ENCODE results near the gene ZMYND8.
"Not testable (repeated sequence)": the region's sequence is repeated elsewhere in the genome, so short reads cannot be mapped to it uniquely, and the experiment has no call there.

Gene ZMYND8

DNA sequence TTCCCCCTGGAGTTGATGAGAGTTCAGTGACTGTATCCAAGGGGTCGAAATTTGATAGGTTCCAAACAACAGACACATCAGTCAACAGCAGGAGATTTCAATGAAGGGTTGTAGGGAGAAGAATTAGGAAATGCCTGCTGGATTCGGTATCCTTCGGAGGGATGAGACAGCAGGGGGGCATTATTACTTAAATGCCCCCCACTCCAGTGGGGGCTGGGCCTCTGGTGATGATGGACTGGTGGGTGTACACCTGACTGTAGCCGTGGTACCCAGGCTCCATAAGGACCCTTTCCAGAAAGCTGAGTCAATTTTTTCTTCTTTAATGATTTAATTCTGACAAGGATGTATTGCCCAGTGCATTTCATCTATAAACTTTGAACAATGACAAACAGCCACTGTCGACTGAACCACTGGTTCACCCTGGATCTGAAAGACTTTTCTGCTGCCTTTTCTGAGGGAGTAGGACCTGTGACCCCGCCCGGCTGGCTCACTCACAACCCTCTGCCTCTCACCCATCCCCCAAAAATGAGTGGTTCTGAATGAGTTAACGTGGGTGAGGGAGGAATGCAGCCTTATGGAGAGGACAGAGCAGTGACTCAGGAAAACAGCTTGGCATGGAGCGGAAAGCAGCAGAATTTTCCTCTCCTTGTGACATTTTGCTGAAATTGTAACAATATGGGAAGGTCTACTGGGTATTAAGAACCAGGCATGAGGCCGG, 41.0 kb downstream of the ZMYND8 start:
- peak overlapping the region; percentile 55 to 98 for H3K9ac ChIP-seq (ENCODE audit: low read length in 2 of 2)
- no peaks in the 10 kb centered on the region for H3K27me3 ChIP-seq (ENCODE audit: control insufficient read depth in 1 of 2, insufficient read depth in 2 of 2, low read length in 2 of 2)
- no peaks in the 10 kb centered on the region for H3K36me3 ChIP-seq (ENCODE audit: control insufficient read depth in 2 of 2, insufficient read depth in 2 of 2, low read length in 2 of 2)
- H3K9me3 ChIP-seq (ENCODE audit: control insufficient read depth in 2 of 2, low read length in 2 of 2): no peaks in the 10 kb centered on the region
- no peak overlapping the region for H3K4me3 ChIP-seq (ENCODE audit: low read length in 2 of 2)
- peaks cover 62% of the 10 kb centered on the region for H3K4me1 ChIP-seq (ENCODE audit: control insufficient read depth, insufficient read depth, low read length)
- peak overlapping the region; percentile 100 for H3K27ac ChIP-seq (ENCODE audit: low read length)

DNA sequence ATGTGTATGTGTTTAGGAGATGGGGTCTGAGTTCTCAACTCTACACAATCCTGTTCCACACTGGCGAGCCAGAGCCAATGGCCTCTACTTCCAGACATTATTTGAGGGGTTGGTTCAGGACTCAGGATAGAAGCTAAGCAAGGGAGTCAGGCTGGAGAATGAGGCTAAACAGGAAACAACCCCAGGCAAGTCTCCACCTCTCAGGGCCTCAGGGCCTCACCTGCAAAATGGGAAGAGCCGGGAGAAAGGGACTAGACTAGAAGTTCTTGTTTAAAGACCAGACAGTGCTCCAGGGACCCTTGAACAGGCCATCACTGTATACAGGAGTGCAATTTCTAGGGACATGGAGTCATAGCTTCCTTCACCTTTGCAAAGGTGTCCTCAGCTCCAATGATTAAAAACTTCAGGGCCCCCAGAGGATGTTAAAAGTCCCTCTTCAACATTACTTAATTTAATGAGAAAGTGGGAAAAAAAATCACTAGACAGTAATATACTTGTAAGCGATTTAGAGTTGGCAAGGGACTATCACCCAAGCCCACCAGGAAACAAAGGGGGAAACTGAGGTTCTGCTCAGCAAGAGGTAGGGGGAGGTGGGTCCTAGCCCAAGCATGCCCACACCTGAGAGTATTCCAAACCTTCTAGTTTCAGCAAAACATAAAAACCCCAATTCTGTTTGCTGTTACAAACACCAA, 41.7 kb downstream of the ZMYND8 start:
- Histone ChIP-seq H3K27me3 (ENCODE audit: control insufficient read depth in 1 of 2, insufficient read depth in 2 of 2, low read length in 2 of 2) (no peaks in the 10 kb centered on the region), H3K9ac (ENCODE audit: low read length in 2 of 2) (peak overlapping the region; percentile 36 to 98), H3K27ac (ENCODE audit: low read length) (peak overlapping the region; percentile 100), H3K4me1 (ENCODE audit: control insufficient read depth, insufficient read depth, low read length) (peaks cover 58% of the 10 kb centered on the region), H3K4me3 (ENCODE audit: low read length in 2 of 2) (no peak overlapping the region), H3K9me3 (ENCODE audit: control insufficient read depth in 2 of 2, low read length in 2 of 2) (no peaks in the 10 kb centered on the region), H3K36me3 (ENCODE audit: control insufficient read depth in 2 of 2, insufficient read depth in 2 of 2, low read length in 2 of 2) (no peaks in the 10 kb centered on the region)

DNA sequence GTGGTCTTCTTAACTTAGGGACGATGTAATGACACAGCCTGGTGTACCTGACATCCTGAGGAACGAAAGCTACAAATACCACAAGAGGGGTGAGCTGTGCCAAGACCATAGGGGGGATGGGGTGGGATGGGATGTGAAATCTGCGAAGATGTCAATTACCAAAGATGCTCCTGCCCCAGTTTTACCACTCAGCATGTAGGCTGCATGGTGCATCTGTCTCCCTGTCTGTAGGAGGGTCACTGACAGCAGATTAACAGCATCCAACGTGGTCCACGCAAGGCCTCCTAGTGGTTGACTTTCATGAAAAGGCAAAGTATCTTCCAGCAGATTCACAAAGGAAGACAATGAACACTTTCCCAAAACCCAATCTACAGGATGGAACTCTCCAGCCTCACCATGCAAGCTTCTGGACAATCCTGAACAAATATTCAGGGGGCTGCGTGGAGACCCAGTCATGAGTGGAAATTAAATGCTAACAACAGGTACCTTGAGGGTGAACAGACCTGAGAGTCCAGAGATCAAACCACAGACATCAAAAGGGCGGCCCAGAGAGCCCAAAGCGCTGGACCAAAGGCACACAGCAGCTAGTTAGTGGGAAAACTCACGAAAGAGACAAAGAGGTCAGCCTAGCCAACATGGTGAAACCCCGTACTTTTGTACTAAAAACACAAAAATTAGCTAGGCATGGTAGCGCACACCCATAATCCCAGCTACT, 44.4 kb downstream of the ZMYND8 start:
- peak overlapping the region; percentile 58 for H3K27ac ChIP-seq (ENCODE audit: low read length)
- no peaks in the 10 kb centered on the region for H3K9me3 ChIP-seq (ENCODE audit: control insufficient read depth in 2 of 2, low read length in 2 of 2)
- no peaks in the 10 kb centered on the region for H3K36me3 ChIP-seq (ENCODE audit: control insufficient read depth in 2 of 2, insufficient read depth in 2 of 2, low read length in 2 of 2)
- peaks cover 41% of the 10 kb centered on the region for H3K4me1 ChIP-seq (ENCODE audit: control insufficient read depth, insufficient read depth, low read length)
- no peak overlapping the region for H3K9ac ChIP-seq (ENCODE audit: low read length in 2 of 2)
- no peaks in the 10 kb centered on the region for H3K27me3 ChIP-seq (ENCODE audit: control insufficient read depth in 1 of 2, insufficient read depth in 2 of 2, low read length in 2 of 2)
- H3K4me3 ChIP-seq (ENCODE audit: low read length in 2 of 2): no peak overlapping the region

DNA sequence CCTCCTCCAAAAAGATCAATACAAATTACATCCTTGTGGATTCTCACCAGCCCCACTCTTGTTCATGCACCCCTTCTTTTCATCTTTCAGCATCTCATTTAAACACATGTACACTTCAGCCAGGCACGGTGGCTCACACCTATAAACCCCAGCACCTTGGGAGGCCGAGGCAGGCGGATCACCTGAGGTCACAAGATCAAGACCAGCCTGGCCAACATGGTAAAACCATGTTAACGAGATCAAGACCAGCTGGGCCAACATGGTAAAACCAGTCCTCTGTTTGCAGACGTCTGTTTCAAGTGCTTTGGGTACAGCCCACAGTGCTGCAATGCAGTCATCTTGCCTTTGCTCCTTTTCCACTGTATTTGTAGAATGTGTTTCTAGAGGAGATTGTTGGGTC, 45.3 kb downstream of the ZMYND8 start:
- Histone ChIP-seq H3K9ac (ENCODE audit: low read length in 2 of 2) (no peak overlapping the region), H3K9me3 (ENCODE audit: control insufficient read depth in 2 of 2, low read length in 2 of 2) (no peaks in the 10 kb centered on the region), H3K27ac (ENCODE audit: low read length) (peak overlapping the region; percentile 37), H3K4me3 (ENCODE audit: low read length in 2 of 2) (no peak overlapping the region), H3K36me3 (ENCODE audit: control insufficient read depth in 2 of 2, insufficient read depth in 2 of 2, low read length in 2 of 2) (peaks cover 0 to 2% of the 10 kb centered on the region in 2 donors), H3K4me1 (ENCODE audit: control insufficient read depth, insufficient read depth, low read length) (peaks cover 36% of the 10 kb centered on the region), H3K27me3 (ENCODE audit: control insufficient read depth in 1 of 2, insufficient read depth in 2 of 2, low read length in 2 of 2) (no peaks in the 10 kb centered on the region)

- Histone ChIP-seq H3K36me3 (ENCODE audit: control insufficient read depth in 2 of 2, insufficient read depth in 2 of 2, low read length in 2 of 2) (peaks cover 2 to 4% of the 10 kb centered on the region in 2 donors), H3K4me1 (ENCODE audit: control insufficient read depth, insufficient read depth, low read length) (peaks cover 34% of the 10 kb centered on the region), H3K9ac (ENCODE audit: low read length in 2 of 2) (no peak overlapping the region)
Measured at GRCh38 chr20:47310729-47311128, 45.8 kb downstream of the ZMYND8 start.

GRCh38 chr20:47309806-47310426, 46.6 kb downstream of the ZMYND8 start:
- no peak overlapping the region for H3K4me3 ChIP-seq (ENCODE audit: low read length in 2 of 2)
- peak overlapping the region in 1 of 2 donors; percentile 44 for H3K9ac ChIP-seq (ENCODE audit: low read length in 2 of 2)
- no peaks in the 10 kb centered on the region for H3K9me3 ChIP-seq (ENCODE audit: control insufficient read depth in 2 of 2, low read length in 2 of 2)
- peaks cover 29% of the 10 kb centered on the region for H3K4me1 ChIP-seq (ENCODE audit: control insufficient read depth, insufficient read depth, low read length)
- peaks cover 5% of the 10 kb centered on the region in 2 donors for H3K36me3 ChIP-seq (ENCODE audit: control insufficient read depth in 2 of 2, insufficient read depth in 2 of 2, low read length in 2 of 2)
- H3K27me3 ChIP-seq (ENCODE audit: control insufficient read depth in 1 of 2, insufficient read depth in 2 of 2, low read length in 2 of 2): no peaks in the 10 kb centered on the region
- peak overlapping the region; percentile 84 for H3K27ac ChIP-seq (ENCODE audit: low read length)

More at GRCh38 chr20:47310729-47311128, 45.8 kb downstream of the ZMYND8 start:
- H3K27me3 ChIP-seq (ENCODE audit: control insufficient read depth in 1 of 2, insufficient read depth in 2 of 2, low read length in 2 of 2): no peaks in the 10 kb centered on the region
- peak overlapping the region; percentile 37 for H3K27ac ChIP-seq (ENCODE audit: low read length)
- H3K9me3 ChIP-seq (ENCODE audit: control insufficient read depth in 2 of 2, low read length in 2 of 2): no peaks in the 10 kb centered on the region
- H3K4me3 ChIP-seq (ENCODE audit: low read length in 2 of 2): no peak overlapping the region

- Histone ChIP-seq H3K27ac (ENCODE audit: low read length) (peak overlapping the region; percentile 84), H3K4me1 (ENCODE audit: control insufficient read depth, insufficient read depth, low read length) (peaks cover 30% of the 10 kb centered on the region), H3K9ac (ENCODE audit: low read length in 2 of 2) (no peak overlapping the region), H3K36me3 (ENCODE audit: control insufficient read depth in 2 of 2, insufficient read depth in 2 of 2, low read length in 2 of 2) (peaks cover 5 to 7% of the 10 kb centered on the region in 2 donors), H3K27me3 (ENCODE audit: control insufficient read depth in 1 of 2, insufficient read depth in 2 of 2, low read length in 2 of 2) (no peaks in the 10 kb centered on the region), H3K4me3 (ENCODE audit: low read length in 2 of 2) (no peak overlapping the region), H3K9me3 (ENCODE audit: control insufficient read depth in 2 of 2, low read length in 2 of 2) (no peaks in the 10 kb centered on the region)
Measured at GRCh38 chr20:47309394-47309793, 47.1 kb downstream of the ZMYND8 start.

GRCh38 chr20:47307569-47307968, 48.9 kb downstream of the ZMYND8 start:
- not testable (repeated sequence) for H3K9ac ChIP-seq (ENCODE audit: low read length in 2 of 2); H3K9me3 ChIP-seq (ENCODE audit: control insufficient read depth in 2 of 2, low read length in 2 of 2); H3K27ac ChIP-seq (ENCODE audit: low read length); H3K4me3 ChIP-seq (ENCODE audit: low read length in 2 of 2); H3K36me3 ChIP-seq (ENCODE audit: control insufficient read depth in 2 of 2, insufficient read depth in 2 of 2, low read length in 2 of 2); H3K27me3 ChIP-seq (ENCODE audit: control insufficient read depth in 1 of 2, insufficient read depth in 2 of 2, low read length in 2 of 2)
- peaks cover 42% of the 10 kb centered on the region for H3K4me1 ChIP-seq (ENCODE audit: control insufficient read depth, insufficient read depth, low read length)

- Histone ChIP-seq H3K27ac (ENCODE audit: low read length) (no peak overlapping the region), H3K4me3 (ENCODE audit: low read length in 2 of 2) (no peak overlapping the region), H3K9me3 (ENCODE audit: control insufficient read depth in 2 of 2, low read length in 2 of 2) (no peaks in the 10 kb centered on the region), H3K4me1 (ENCODE audit: control insufficient read depth, insufficient read depth, low read length) (peaks cover 38% of the 10 kb centered on the region), H3K9ac (ENCODE audit: low read length in 2 of 2) (no peak overlapping the region), H3K36me3 (ENCODE audit: control insufficient read depth in 2 of 2, insufficient read depth in 2 of 2, low read length in 2 of 2) (peaks cover 5 to 7% of the 10 kb centered on the region in 2 donors), H3K27me3 (ENCODE audit: control insufficient read depth in 1 of 2, insufficient read depth in 2 of 2, low read length in 2 of 2) (no peaks in the 10 kb centered on the region)
Measured at GRCh38 chr20:47306755-47307370, 49.6 kb downstream of the ZMYND8 start.

DNA sequence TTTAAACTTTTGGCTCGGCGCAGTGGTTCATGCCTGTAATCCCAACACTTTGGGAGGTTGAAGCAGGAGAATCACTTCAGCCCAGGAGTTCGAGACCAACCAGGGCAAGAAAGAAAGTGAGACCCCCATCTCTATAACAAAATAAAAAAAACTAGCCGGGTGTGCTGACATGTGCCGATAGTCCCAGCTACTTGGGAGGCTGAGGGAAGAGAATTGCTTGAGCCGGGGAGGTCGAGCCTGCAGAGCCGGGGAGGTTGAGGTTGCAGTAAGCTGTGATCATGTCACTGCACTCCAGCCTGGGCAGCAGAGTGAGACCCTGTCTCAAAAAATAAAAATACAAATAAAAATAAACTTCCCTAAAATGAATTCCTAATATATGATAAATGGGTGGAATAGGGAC, 50.4 kb downstream of the ZMYND8 start:
- H3K27ac ChIP-seq (ENCODE audit: low read length): no peak overlapping the region
- peaks cover 5 to 7% of the 10 kb centered on the region in 2 donors for H3K36me3 ChIP-seq (ENCODE audit: control insufficient read depth in 2 of 2, insufficient read depth in 2 of 2, low read length in 2 of 2)

More for the DNA sequence above, 50.4 kb downstream of the ZMYND8 start:
- H3K4me1 ChIP-seq (ENCODE audit: control insufficient read depth, insufficient read depth, low read length): peaks cover 38% of the 10 kb centered on the region
- H3K27me3 ChIP-seq (ENCODE audit: control insufficient read depth in 1 of 2, insufficient read depth in 2 of 2, low read length in 2 of 2): no peaks in the 10 kb centered on the region
- H3K9ac ChIP-seq (ENCODE audit: low read length in 2 of 2): no peak overlapping the region
- no peaks in the 10 kb centered on the region for H3K9me3 ChIP-seq (ENCODE audit: control insufficient read depth in 2 of 2, low read length in 2 of 2)
- H3K4me3 ChIP-seq (ENCODE audit: low read length in 2 of 2): no peak overlapping the region
